ENCODE measurements around the gene OMA1. TPM values are rescaled to one million over a fixed set of nuclear protein-coding genes. Genes with fewer than 3 reads are reported as not detected.

Gene OMA1
- polyA plus RNA-seq, 2 of the 4 experiments (the other 2 are of a cell fraction) = 11.7 to 18.0 TPM

DNA sequence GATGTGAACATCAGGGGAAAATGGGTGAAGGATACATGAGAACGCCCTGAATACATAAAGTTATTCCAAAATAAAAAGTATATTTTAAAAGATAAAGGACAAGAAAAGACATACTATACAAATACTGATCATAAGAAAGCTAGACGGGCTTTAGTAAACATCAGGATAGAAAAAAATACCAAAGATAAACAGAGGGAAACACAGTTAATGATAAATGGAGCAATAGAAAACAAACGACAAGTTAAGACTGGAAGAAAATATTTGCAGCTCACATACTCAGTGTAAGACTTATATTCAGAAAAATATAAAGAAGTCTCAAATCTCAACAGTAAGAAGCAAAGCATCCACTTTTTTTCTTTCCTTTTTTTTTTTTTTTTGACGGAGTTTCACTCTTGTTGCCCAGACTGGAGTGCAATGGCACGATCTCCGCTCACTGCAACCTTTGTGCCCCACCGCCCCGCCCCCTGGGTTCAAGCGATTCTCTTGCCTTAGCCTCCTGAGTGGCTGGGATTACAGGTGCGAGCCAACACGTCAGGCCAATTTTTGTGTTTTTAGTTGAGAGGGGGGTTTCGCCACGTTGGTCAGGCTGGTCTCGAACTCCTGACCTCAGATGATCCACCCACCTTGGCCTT is 94.8 kb downstream of the OMA1 start (continued):
- no peak for TF ChIP-seq ZFP36 (IDR thresholded peaks at IDR 0.05; ENCODE audit: borderline replicate concordance, partially characterized antibody)
- TF ChIP-seq, protein P1, sequence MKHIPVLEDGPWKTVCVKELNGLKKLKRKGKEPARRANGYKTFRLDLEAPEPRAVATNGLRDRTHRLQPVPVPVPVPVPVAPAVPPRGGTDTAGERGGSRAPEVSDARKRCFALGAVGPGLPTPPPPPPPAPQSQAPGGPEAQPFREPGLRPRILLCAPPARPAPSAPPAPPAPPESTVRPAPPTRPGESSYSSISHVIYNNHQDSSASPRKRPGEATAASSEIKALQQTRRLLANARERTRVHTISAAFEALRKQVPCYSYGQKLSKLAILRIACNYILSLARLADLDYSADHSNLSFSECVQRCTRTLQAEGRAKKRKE (CRISPR knock-in tag; IDR thresholded peaks at IDR 0.05; ENCODE audit: low read depth) = no peak
- TF ChIP-seq, protein P2, sequence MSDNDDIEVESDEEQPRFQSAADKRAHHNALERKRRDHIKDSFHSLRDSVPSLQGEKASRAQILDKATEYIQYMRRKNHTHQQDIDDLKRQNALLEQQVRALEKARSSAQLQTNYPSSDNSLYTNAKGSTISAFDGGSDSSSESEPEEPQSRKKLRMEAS (IDR thresholded peaks at IDR 0.05) = no peak

DNA sequence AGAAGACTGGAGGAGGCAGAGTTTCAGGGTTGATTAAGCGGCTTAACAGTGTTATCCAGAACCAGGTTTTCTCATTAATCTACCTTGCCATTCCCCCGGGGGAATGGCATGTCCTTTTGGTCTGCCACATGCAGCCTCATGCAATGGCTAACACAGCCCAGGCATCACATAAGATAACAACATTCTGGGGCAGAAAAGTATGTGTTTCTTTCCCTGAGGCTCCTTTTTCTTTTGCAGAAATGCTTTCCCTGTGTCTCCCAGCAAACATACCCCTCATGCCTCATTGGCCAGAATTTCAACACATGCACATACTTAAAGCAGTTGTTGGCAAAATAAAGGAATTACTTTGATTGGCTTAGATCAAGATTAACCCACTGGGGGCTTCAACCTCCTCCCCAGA is 98.6 kb downstream of the OMA1 start:
- POLR2A ChIA-PET = no interaction called here
- ATAC-seq (no peak), DNase-seq (ENCODE audit: low read depth in 1 of 2, low spot score in 1 of 2) (no peak)

More for the DNA sequence above, 98.6 kb downstream of the OMA1 start:
- CTCF ChIA-PET = no interaction called here
- no peak overlapping the region for H3K27ac ChIP-seq
- WGBS (ENCODE audit: missing lambda C conversion rate) = 0% methylated on average over 2 of the region's 2 CpGs
- no peak overlapping the region for H3K4me3 ChIP-seq
- TF ChIP-seq KDM1A (IDR thresholded peaks at IDR 0.05; ENCODE audit: low read depth) = no peak
- no peak for TF ChIP-seq POLR2A (IDR thresholded peaks at IDR 0.05; ENCODE audit: low read length)
- TF ChIP-seq RARB (CRISPR knock-in tag; IDR thresholded peaks at IDR 0.05) = no peak
- no peak for TF ChIP-seq HDAC2 (IDR thresholded peaks at IDR 0.05)
- TF ChIP-seq, protein P3, sequence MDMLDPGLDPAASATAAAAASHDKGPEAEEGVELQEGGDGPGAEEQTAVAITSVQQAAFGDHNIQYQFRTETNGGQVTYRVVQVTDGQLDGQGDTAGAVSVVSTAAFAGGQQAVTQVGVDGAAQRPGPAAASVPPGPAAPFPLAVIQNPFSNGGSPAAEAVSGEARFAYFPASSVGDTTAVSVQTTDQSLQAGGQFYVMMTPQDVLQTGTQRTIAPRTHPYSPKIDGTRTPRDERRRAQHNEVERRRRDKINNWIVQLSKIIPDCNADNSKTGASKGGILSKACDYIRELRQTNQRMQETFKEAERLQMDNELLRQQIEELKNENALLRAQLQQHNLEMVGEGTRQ (IDR thresholded peaks at IDR 0.05) = no peak
- no peak for TF ChIP-seq SREBF2 (IDR thresholded peaks at IDR 0.05)
- no peak for TF ChIP-seq SMC3 (IDR thresholded peaks at IDR 0.05)
- TF ChIP-seq CEBPB (IDR thresholded peaks at IDR 0.05) = no peak
- TF ChIP-seq, protein P4, sequence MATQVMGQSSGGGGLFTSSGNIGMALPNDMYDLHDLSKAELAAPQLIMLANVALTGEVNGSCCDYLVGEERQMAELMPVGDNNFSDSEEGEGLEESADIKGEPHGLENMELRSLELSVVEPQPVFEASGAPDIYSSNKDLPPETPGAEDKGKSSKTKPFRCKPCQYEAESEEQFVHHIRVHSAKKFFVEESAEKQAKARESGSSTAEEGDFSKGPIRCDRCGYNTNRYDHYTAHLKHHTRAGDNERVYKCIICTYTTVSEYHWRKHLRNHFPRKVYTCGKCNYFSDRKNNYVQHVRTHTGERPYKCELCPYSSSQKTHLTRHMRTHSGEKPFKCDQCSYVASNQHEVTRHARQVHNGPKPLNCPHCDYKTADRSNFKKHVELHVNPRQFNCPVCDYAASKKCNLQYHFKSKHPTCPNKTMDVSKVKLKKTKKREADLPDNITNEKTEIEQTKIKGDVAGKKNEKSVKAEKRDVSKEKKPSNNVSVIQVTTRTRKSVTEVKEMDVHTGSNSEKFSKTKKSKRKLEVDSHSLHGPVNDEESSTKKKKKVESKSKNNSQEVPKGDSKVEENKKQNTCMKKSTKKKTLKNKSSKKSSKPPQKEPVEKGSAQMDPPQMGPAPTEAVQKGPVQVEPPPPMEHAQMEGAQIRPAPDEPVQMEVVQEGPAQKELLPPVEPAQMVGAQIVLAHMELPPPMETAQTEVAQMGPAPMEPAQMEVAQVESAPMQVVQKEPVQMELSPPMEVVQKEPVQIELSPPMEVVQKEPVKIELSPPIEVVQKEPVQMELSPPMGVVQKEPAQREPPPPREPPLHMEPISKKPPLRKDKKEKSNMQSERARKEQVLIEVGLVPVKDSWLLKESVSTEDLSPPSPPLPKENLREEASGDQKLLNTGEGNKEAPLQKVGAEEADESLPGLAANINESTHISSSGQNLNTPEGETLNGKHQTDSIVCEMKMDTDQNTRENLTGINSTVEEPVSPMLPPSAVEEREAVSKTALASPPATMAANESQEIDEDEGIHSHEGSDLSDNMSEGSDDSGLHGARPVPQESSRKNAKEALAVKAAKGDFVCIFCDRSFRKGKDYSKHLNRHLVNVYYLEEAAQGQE (IDR thresholded peaks at IDR 0.05) = no peak
- TF ChIP-seq POLR2AphosphoS2 (conservative IDR thresholded peaks at IDR 0.05; ENCODE audit: low read length) = no peak
- no peak for TF ChIP-seq NR3C1 (IDR thresholded peaks at IDR 0.05)
- TF ChIP-seq TFCP2L1 (CRISPR knock-in tag; IDR thresholded peaks at IDR 0.05) = no peak
- TF ChIP-seq, protein P5, sequence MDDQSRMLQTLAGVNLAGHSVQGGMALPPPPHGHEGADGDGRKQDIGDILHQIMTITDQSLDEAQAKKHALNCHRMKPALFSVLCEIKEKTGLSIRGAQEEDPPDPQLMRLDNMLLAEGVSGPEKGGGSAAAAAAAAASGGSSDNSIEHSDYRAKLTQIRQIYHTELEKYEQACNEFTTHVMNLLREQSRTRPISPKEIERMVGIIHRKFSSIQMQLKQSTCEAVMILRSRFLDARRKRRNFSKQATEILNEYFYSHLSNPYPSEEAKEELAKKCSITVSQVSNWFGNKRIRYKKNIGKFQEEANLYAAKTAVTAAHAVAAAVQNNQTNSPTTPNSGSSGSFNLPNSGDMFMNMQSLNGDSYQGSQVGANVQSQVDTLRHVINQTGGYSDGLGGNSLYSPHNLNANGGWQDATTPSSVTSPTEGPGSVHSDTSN (IDR thresholded peaks at IDR 0.05) = no peak
- TF ChIP-seq, protein P6, sequence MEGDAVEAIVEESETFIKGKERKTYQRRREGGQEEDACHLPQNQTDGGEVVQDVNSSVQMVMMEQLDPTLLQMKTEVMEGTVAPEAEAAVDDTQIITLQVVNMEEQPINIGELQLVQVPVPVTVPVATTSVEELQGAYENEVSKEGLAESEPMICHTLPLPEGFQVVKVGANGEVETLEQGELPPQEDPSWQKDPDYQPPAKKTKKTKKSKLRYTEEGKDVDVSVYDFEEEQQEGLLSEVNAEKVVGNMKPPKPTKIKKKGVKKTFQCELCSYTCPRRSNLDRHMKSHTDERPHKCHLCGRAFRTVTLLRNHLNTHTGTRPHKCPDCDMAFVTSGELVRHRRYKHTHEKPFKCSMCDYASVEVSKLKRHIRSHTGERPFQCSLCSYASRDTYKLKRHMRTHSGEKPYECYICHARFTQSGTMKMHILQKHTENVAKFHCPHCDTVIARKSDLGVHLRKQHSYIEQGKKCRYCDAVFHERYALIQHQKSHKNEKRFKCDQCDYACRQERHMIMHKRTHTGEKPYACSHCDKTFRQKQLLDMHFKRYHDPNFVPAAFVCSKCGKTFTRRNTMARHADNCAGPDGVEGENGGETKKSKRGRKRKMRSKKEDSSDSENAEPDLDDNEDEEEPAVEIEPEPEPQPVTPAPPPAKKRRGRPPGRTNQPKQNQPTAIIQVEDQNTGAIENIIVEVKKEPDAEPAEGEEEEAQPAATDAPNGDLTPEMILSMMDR (IDR thresholded peaks at IDR 0.05) = no peak
- TF ChIP-seq RNF2 (IDR thresholded peaks at IDR 0.05; ENCODE audit: borderline replicate concordance, low read depth) = no peak
- no peak for TF ChIP-seq FOXS1 (CRISPR knock-in tag; IDR thresholded peaks at IDR 0.05)
- no peak overlapping the region for H3K4me2 ChIP-seq
- FAIRE-seq = no peak
- no peaks in the 10 kb centered on the region for H3K4me1 ChIP-seq
- H3K9me3 ChIP-seq = no peaks in the 10 kb centered on the region

Measured in A549 (cell line).